GM10847 (cell line): Measurements from ENCODE around the gene TMEM263.

Experiments
- POLR2A ChIP-seq: IDR thresholded peaks from 2 replicates; pipeline ENCODE4 v1.6.1; 2011; ENCODE audit not compliant: insufficient read length; ENCODE audit errors: extremely low read depth

TMEM263 gene

GRCh38 chr12:106955377-106956047 lies at the start of gene TMEM263:
TMEM263 (plus strand) TSS chr12:106955907; CDS start chr12:106967117, 11,210 bp downstream.
- peak; percentile 77 for TF ChIP-seq POLR2A

- TF ChIP-seq POLR2A, result no peak
Observed at GRCh38 chr12:106906715-106907114, 49.0 kb upstream of the TMEM263 start.

GRCh38 chr12:106907411-106907810 lies 48.3 kb upstream of the TMEM263 start:
- no peak for TF ChIP-seq POLR2A

DNA sequence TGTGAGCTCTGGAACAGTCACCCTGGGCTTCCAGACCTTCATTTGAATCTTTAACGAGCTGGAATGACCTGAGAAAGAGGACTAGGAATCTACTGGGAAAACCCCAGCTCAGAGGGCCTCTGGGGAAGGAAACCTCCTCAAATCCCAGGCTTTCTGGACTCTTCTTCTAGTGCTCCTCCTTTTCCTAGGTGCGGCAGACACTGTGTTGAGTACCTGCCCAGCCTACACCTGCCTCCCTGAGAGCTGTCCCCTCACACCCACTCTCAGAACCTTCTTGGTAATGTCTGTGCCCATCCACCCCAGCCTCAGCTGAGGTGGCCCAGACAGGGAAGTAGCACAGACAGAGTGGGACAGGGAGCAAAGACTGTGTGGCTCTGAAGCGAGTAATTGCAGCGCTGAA lies 47.9 kb upstream of the TMEM263 start:
- TF ChIP-seq POLR2A, result no peak

- no peak for TF ChIP-seq POLR2A
Observed at GRCh38 chr12:106908561-106908960, 47.1 kb upstream of the TMEM263 start.

- TF ChIP-seq POLR2A, result no peak
Observed at GRCh38 chr12:106910202-106910601, 45.5 kb upstream of the TMEM263 start.

DNA sequence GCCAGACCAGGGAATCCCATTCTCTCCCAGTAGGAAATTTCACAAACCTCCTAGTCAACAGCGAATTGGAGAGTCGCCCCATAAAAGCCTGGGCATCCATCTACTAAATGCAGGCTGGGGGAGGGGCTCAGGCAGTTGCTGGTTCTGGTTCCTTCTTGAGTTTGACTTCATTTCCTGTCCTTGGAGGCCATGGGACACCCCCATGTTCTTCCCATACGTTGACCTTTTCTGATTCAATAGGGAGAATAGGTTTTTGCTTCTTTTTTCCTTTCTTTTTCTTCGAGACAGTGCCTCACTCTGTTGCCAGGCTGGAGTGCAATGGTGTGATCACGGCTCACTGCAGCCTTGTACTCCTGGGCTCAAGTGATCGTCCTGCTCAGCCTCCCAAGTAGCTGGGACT lies 44.1 kb upstream of the TMEM263 start:
- TF ChIP-seq POLR2A, result no peak

DNA sequence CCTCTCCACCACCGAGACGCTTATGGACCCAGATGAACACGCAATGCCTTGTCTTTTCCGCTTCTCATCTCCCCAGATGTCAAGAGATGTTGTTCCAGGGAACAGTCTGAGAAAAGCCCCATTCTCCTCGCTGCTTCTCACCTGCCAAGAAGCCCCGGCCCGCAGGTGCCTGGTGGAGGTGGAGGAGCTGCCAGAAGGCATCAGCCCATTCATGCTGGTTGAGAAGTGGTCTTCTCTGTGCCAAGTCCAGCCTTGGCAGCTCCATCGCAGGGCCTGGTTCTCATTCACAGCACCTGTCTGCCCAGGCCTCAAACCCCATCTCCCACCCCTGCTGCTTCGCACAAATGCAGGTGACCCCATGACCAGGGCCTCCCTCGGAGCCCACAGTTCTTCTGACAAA lies 42.3 kb upstream of the TMEM263 start:
- no peak for TF ChIP-seq POLR2A

GRCh38 chr12:106914796-106915634 lies 40.7 kb upstream of the TMEM263 start:
- no peak for TF ChIP-seq POLR2A

DNA sequence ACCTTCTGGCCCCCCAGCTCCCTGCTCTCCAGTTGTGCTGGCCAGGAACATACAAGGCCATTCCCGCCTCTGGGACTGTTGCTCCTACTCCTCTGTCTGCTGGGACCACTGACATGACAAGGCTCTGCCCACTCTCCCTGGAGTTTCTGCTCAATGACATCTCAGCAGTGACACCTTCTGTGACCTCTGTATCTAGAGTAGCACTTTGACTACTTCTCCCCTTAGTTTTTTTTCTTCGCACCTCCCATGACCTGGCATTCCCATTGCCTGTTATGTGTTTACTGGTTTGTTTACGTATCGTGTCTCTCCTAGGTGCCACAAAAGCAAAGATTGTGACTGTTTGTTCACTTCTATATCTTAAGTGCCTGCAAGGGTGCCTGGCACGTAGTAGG lies 40.1 kb upstream of the TMEM263 start:
- TF ChIP-seq POLR2A, result no peak

DNA sequence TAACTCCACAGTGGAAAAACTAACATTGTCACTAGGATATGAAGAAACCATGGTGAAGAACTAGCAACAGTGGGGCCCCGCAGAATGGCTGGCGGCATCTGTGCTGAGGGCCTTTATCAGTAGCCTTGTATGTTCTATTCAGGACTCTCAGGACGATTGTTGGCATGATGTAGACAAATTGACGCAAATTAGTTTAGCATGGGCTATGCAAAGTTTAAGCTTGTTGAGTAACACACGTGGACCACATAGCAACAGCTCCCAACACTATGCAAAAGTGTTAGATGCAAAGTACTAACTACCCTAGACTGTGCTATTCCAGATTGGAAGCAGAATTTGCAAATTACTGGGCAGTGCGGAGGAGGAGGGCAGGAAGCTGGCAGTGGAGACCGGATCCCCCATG lies 38.2 kb upstream of the TMEM263 start:
- TF ChIP-seq POLR2A, result no peak

GRCh38 chr12:106918746-106919145 lies 37.0 kb upstream of the TMEM263 start:
- no peak for TF ChIP-seq POLR2A

- no peak for TF ChIP-seq POLR2A
Observed at GRCh38 chr12:106919910-106920544, 35.7 kb upstream of the TMEM263 start.

DNA sequence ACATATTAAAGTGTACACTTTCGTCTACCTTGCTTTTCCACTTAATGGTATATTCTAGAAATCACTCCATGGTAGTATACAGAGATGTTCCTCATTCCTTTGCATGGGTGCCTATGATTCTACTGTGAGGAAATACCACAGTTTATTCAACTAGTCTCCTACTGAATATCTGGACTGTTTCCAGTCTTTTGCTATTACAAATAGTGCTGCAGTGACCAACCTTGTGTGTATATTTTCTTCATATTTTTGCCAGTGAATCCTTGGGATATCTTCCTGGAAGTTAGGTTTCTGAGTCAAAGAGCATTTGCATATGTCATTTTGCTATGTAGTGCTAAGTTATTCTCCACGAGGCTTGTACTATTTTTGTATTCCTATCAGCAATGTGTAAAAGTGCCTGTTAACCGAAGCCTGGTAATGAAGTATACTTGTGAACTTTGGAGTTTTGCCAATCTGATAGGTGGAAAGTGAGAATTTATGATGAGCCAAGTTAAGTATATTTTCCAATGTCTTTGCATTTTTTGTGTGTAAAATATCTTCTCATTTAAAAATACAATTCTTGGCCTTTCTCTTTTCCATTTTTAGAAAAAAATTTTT lies 31.3 kb upstream of the TMEM263 start:
- no peak for TF ChIP-seq POLR2A

DNA sequence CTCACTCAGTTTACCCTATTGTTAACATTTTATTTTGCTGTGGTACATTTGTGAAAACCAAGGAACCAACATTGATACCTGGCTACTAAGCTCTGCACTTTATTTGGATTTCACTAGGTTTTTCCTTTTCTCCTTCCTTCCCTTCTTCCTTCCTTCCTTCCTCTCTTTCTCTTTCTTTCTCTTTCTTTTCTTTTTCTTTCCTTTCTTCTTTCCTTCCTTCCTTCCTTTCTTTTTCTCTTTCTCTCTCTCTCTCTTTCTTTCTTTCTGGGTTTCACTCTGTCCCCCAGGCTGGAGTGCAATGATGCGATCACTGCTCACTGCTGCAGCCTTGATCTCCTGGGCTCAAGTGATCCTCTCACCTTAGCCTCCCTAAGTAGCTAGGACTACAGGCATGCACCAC lies 29.1 kb upstream of the TMEM263 start:
- TF ChIP-seq POLR2A, result no peak

GRCh38 chr12:106934277-106934676 lies 21.4 kb upstream of the TMEM263 start:
- TF ChIP-seq POLR2A, result no peak
